Neuron (in vitro differentiated cells): ENCODE measurements around the gene B4GALT1.
"Not testable (repeated sequence)": the region's sequence is repeated elsewhere in the genome, so short reads cannot be mapped to it uniquely, and the experiment has no call there.

ENCODE experiments used
- H2AFZ ChIP-seq: one replicate; pipeline ENCODE4 v1.6.1; 2013; ENCODE audit warnings: low read depth, mild to moderate bottlenecking, inconsistent platforms, low read length, moderate library complexity
- H3K27me3 ChIP-seq: one replicate; pipeline ENCODE4 v1.6.1; 2013; ENCODE audit warnings: low read length; ENCODE audit not compliant: insufficient read depth
- H3K36me3 ChIP-seq: one replicate; pipeline ENCODE4 v1.6.1; 2013; ENCODE audit warnings: low read length; ENCODE audit not compliant: insufficient read depth
- H3K4me1 ChIP-seq: one replicate; pipeline ENCODE4 v1.6.1; 2013; ENCODE audit warnings: low read length; ENCODE audit not compliant: insufficient read depth
- H3K4me3 ChIP-seq: 2 replicates; pipeline ENCODE4 v1.5.1; 2013; ENCODE audit warnings: mild to moderate bottlenecking, low read length, moderate library complexity
- H3K9me3 ChIP-seq: one replicate; pipeline ENCODE4 v1.6.1; 2013; ENCODE audit warnings: low read length

Gene B4GALT1

DNA sequence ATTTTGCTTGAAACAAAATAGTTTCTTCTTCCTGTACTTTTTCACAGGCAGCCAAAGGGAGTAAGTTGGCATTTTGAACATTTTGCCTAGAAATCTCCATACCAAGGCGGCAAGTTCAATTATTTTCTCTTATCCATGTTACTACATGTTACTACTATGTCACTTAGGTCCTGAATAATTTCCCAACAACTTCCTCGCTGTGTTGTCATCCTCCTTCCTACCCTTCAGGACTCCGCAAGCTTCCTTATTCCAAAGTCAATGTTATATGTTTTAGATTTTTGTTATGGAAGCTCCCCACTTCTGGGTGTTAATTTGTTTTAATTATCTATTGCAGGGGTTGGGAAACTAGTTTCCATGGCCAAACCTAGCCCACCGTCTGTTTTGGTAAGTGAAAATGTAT lies 9.9 kb upstream of the B4GALT1 start:
- Histone ChIP-seq H3K4me1 (no peaks in the 10 kb centered on the region), H3K9me3 (peaks cover 2% of the 10 kb centered on the region), H2AFZ (no peak overlapping the region), H3K27me3 (peaks cover 22% of the 10 kb centered on the region), H3K36me3 (no peaks in the 10 kb centered on the region), H3K4me3 (no peak overlapping the region)

GRCh38 chr9:33175649-33176325 lies 8.7 kb upstream of the B4GALT1 start:
- Histone ChIP-seq H2AFZ (no peak overlapping the region), H3K4me1 (no peaks in the 10 kb centered on the region), H3K4me3 (no peak overlapping the region), H3K27me3 (peaks cover 25% of the 10 kb centered on the region), H3K36me3 (no peaks in the 10 kb centered on the region), H3K9me3 (peaks cover 2% of the 10 kb centered on the region)

GRCh38 chr9:33172256-33173238 lies 5.4 kb upstream of the B4GALT1 start:
- Histone ChIP-seq H3K36me3 (no peaks in the 10 kb centered on the region), H2AFZ (no peak overlapping the region), H3K4me3 (no peak overlapping the region), H3K4me1 (peaks cover 5% of the 10 kb centered on the region), H3K9me3 (peaks cover 2% of the 10 kb centered on the region), H3K27me3 (peaks cover 33% of the 10 kb centered on the region)

DNA sequence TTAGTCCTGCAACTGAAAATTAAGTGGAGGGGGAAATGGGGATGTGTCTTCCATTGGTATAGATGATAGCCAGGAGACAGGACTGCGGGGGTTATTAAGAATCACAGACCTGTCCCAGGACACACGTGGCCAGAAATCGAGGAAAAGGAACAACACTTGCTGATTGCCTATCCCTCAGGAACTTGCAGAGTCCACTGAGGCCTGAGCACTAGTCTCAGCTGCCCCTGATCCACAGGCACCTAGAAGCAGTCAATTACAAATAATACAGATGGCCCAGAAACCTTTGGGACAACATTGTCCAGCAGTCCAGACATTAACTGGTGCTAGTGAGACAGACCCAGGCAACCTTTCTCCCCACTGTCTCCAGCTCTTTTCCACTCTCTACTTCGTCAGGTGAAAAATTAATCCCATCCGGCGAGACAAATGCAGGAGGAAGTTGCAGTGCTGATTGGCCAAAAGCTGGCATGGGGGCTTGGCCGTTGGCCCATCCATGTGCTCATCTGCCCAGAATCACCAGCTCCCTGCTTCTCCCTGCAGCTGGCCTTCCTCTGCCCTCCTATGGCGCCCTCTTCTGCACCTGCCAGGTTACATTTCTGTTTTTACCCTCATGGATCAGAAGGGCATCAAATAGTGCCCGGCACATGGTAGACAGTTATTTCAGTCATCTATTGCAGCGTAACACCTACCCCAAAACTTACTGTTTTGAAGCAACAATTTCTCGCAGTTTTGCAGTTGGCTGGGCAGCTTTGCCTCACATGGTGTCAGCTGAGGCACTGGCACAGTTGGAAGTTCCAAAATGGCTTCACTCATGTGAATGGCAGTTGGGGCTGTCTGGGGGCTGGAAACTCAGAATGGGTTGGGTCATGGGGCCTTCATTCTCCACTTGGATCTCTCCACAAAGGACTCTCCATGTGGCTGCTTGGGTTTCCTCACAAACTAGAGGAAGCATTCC lies 3.6 kb upstream of the B4GALT1 start:
- H3K4me1 ChIP-seq: peaks cover 12% of the 10 kb centered on the region
- H2AFZ ChIP-seq: no peak overlapping the region
- no peaks in the 10 kb centered on the region for H3K36me3 ChIP-seq
- no peak overlapping the region for H3K4me3 ChIP-seq
- peaks cover 28% of the 10 kb centered on the region for H3K27me3 ChIP-seq
- peaks cover 2% of the 10 kb centered on the region for H3K9me3 ChIP-seq

DNA sequence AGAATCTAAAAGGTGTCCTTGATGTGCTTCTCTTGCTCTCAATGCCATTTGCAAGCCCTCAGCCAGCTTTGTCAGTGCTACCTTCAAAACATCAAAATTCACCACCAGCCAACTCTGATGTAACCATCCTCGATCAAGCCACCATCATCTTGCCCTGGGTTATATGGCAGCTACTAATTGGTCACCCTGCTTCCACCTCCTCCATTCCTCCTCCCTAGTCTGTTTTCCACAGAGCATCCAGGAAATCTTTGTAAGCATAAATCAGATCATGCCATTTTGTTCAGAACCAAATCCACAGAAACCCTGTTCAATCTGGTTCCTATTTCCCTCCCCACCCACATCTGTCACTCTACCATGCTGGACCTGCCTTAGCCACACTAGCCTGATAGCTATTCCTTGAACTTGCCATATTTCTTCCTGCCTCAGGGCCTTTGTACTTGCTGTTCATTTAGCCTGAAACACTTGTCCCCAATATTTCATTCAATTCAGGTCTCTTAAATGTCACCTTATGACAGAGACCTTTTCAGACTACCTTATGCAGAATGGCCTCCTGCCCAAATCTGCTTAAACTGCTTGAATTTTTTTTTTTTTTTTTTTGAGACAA lies 1.9 kb upstream of the B4GALT1 start:
- peaks cover 17% of the 10 kb centered on the region for H3K4me1 ChIP-seq
- H3K36me3 ChIP-seq: no peaks in the 10 kb centered on the region
- peaks cover 2% of the 10 kb centered on the region for H3K9me3 ChIP-seq
- no peak overlapping the region for H3K4me3 ChIP-seq
- H3K27me3 ChIP-seq: peaks cover 27% of the 10 kb centered on the region
- H2AFZ ChIP-seq: no peak overlapping the region

DNA sequence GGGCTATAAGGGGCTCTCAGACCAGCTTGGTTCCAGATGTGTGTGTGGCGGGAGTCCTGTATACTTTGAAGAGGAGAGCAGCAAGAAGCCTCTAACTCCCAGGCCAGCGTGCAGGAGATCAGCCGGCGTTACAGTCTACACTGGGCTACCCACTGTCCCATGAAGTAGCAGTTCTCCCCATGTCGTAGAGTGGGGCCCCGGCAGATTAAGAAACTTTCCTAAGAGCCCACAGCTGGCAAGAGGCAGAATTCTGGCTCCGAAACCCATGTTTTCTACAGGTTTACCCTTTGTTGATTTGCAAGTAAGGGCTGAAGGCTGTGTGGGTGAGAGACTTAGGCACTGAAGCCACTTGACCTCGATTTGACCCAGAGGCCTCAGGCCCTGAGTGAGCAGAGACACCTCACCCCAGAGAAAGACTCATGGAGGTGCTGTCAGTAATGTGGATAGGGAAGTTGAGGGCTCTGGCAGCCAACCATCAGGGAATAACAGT lies 881 bp upstream of the B4GALT1 start:
- Histone ChIP-seq H3K4me1 (peaks cover 17% of the 10 kb centered on the region), H3K36me3 (no peaks in the 10 kb centered on the region), H3K4me3 (peak overlapping the region; percentile 61), H3K27me3 (peaks cover 27% of the 10 kb centered on the region), H2AFZ (peak overlapping the region; percentile 96), H3K9me3 (peaks cover 2% of the 10 kb centered on the region)

DNA sequence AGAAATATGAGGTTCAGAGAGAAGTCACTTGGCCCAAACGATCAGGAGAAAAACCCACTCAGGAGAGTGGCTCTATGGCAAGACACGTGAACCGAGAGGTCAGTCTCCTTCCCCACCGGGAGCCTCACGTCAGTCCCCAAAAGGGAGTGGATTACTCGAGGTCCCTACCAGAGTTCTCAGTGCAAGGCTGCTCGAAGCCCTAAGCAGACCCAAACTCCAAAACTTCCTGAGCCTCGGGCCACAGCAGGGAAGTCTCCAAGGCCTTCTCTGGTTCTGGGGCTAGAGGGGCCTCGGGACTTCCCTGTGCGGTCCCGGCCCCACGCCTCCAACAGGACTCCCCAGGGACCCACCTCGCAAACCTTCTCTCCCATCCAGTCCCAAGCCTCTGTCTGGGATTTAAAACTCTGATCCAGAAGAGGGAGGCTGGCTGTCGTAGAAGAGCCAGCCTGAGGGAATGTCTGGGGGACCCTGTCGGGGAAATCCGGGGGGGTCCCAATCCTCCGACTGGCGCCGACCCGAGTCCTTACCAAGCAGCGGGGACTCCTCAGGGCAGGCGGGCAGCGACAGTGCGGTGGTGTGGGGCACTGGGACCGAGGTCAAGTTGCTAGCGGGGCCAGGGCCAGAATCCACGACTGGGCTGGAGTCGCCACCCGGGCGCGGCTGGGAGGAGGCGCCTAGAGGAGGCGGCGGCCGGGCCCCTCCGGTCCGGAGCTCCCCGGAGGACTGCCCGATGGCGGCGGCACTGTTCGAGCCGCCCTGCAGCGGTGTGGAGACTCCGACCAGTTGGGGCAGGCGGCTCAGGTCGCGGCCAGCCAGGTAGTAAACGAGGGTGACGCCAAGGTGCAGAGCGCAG lies 679 bp downstream of the B4GALT1 start:
- H3K27me3 ChIP-seq: peaks cover 17% of the 10 kb centered on the region
- no peaks in the 10 kb centered on the region for H3K9me3 ChIP-seq
- peak overlapping the region; percentile 96 for H2AFZ ChIP-seq
- peak overlapping the region; percentile 83 for H3K4me3 ChIP-seq
- H3K4me1 ChIP-seq: peaks cover 18% of the 10 kb centered on the region
- no peaks in the 10 kb centered on the region for H3K36me3 ChIP-seq

- peaks cover 15% of the 10 kb centered on the region for H3K27me3 ChIP-seq
- H2AFZ ChIP-seq: no peak overlapping the region
- H3K4me3 ChIP-seq: peak overlapping the region; percentile 83
- H3K4me1 ChIP-seq: peaks cover 23% of the 10 kb centered on the region
- no peaks in the 10 kb centered on the region for H3K36me3 ChIP-seq
- no peaks in the 10 kb centered on the region for H3K9me3 ChIP-seq
Measured at GRCh38 chr9:33165263-33166151, 1.6 kb downstream of the B4GALT1 start.

DNA sequence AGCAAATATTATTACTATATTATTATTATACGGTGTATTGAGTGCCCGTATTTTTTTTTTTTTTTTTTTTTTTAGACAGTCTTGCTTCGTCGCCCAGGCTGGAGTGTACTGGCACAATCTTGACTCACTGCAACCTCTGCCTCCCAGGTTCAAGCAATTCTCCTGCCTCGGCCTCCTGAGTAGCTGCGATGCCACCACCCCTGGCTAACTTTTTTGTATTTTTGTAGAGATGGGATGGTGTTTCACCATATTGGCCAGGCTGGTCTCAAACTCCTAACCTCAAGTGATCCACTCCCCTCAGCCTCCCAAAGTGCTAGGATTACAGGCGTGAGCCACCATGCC lies 2.2 kb downstream of the B4GALT1 start:
- not testable (repeated sequence) for H3K4me3 ChIP-seq, H3K36me3 ChIP-seq, H3K9me3 ChIP-seq, H2AFZ ChIP-seq
- H3K27me3 ChIP-seq: peaks cover 12% of the 10 kb centered on the region
- H3K4me1 ChIP-seq: peaks cover 28% of the 10 kb centered on the region

DNA sequence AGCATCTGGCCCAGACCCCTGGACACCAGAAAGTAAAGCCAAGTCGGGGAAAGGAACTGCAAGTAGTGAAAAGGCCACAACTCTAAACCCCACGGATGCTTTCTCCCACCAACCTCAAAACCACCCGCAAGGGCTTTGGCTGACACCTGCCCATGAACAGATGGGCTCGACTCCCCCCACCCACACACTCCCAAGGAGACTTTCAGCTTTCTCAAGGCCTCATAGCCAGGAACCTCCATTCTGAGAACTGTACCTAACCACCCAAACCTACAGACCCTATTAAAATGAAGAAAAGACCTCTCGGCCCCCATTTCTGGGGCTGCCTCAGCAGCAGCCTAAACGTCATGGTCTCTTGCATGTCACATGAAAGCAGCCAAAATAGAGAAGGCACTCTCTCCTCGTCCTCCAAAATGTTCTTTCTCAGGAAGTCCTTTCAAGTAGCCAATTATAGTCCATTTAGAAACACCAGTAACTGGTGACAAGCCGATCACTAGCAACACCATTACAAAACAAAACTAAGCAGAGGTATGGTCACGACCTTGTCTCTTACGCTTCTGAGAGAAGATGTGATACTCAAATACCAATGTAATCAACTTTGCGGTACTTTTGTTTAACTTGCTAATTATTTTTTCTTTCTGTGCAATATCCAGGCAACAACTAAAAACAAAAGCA lies 2.9 kb downstream of the B4GALT1 start:
- no peak overlapping the region for H3K4me3 ChIP-seq
- peaks cover 34% of the 10 kb centered on the region for H3K4me1 ChIP-seq
- H3K36me3 ChIP-seq: no peaks in the 10 kb centered on the region
- H3K9me3 ChIP-seq: no peaks in the 10 kb centered on the region
- no peak overlapping the region for H2AFZ ChIP-seq
- H3K27me3 ChIP-seq: peaks cover 12% of the 10 kb centered on the region
